ENCODE data around the gene STX16. TPM values are rescaled to one million over a fixed set of nuclear protein-coding genes. Genes with fewer than 3 reads are reported as not detected.

The STX16 gene
- 28.0 to 37.0 TPM (median 34.8 TPM) in 5 replicates for total RNA-seq (2022; extraction: Qiagen RNA extraction; ENCODE audit: low read depth)

GRCh38 chr20:58650776-58651558 lies at the start of gene STX16:
Gene STX16, plus strand, starts transcription at chr20:58651283. Its CDS starts 724 bp downstream, at chr20:58652007.

DNA sequence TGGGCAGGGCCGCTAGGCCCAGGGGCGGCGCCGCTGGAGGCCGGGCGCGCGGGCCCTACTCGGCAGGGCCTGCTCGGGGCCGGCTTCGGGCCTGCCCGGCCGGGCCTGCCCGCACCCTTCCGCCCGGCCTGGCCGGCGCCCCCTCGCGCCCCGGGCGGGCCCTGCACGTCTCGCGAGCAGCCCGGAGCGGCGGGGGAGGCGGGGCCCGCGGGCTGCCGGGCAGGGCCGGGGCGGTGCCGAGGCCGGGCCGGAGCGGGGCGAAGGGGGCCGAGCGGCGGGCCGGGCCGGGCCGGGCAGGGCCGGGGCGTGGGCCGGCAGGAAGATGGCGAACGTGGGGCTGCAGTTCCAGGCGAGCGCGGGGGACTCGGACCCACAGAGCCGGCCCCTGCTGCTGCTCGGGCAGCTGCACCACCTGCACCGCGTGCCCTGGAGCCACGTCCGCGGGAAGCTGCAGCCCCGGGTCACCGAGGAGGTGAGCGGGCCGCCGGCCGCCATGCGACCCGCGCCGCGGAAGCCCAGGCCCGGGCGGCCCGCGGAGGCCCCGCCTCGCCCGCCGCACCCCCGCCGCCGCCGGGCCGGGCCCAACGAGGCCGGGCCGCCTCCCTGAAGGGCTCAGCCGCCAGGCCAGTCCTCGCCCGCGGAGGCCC lies 41.6 kb downstream of the STX16 start, which contains the start of gene NPEPL1:
Gene NPEPL1 (plus strand): TSS at position 222 of the 647 bp plus-strand sequence. CDS start 101 bp downstream, at position 323.

Other genes with a start within 250 kb of the STX16 start
- 0.07 to 0.12 TPM (median 0.09 TPM) in 4 of 5 replicates, not detected in the other for gene APCDD1L, start 135.9 kb upstream of the STX16 start, total RNA-seq (2022; extraction: Qiagen RNA extraction; ENCODE audit: low read depth)
- 29.2 to 41.3 TPM (median 32.0 TPM) in 5 replicates for gene NPEPL1, start 41.5 kb downstream of the STX16 start, total RNA-seq (2022; extraction: Qiagen RNA extraction; ENCODE audit: low read depth)
- gene GNAS-AS1, start 199.6 kb downstream of the STX16 start, total RNA-seq (2022; extraction: Qiagen RNA extraction; ENCODE audit: low read depth): not detected in 5 replicates
- 611 to 774 TPM (median 699 TPM) in 5 replicates for gene GNAS, start 201.4 kb downstream of the STX16 start, total RNA-seq (2022; extraction: Qiagen RNA extraction; ENCODE audit: low read depth)

Measured in A549 treated with ZK216348 at 1 μM for 4 hours (cell line).